Measurements from ENCODE around the gene SFRP5. TPM values are rescaled to one million over a fixed set of nuclear protein-coding genes. Genes with fewer than 3 reads are reported as not detected.

The SFRP5 gene
- total and polyA plus RNA-seq, 4 donors, result 3.6 to 15.1 (median 6.5) TPM

- Histone ChIP-seq H3K9ac (ENCODE audit: low read depth in 1 of 2, low read length in 2 of 2) (no peak overlapping the region), H3K36me3 (ENCODE audit: control insufficient read depth in 4 of 4, insufficient read depth in 3 of 4, low read depth in 1 of 4, low read length in 3 of 4) (no peaks in the 10 kb centered on the region), H3K9me3 (ENCODE audit: control insufficient read depth in 4 of 4, low read length in 3 of 4) (no peaks in the 10 kb centered on the region), H3K4me3 (ENCODE audit: low read depth in 1 of 3, low read length in 3 of 3) (no peak overlapping the region), H3K4me1 (ENCODE audit: control insufficient read depth in 4 of 4, insufficient read depth in 4 of 4, low read length in 3 of 4) (peaks cover 0 to 5% (median 0%) of the 10 kb centered on the region in 4 donors), H3K27ac (ENCODE audit: low read depth in 1 of 2, low read length in 2 of 2) (no peak overlapping the region), H3K27me3 (ENCODE audit: control insufficient read depth in 4 of 4, insufficient read depth in 4 of 4, low read length in 3 of 4) (no peaks in the 10 kb centered on the region)
- TF ChIP-seq GABPA (IDR thresholded peaks at IDR 0.05 in 1 of 2, conservative IDR thresholded peaks at IDR 0.05 in 1 of 2) (no peak), RAD21 (IDR thresholded peaks at IDR 0.05) (no peak), CTCF (IDR thresholded peaks at IDR 0.05; ENCODE audit: low read depth, low read length, missing input control) (no peak), RXRA (IDR thresholded peaks at IDR 0.05) (no peak), EGR1 (IDR thresholded peaks at IDR 0.05; ENCODE audit: low read depth in 2 of 2) (no peak), MAX (IDR thresholded peaks at IDR 0.05) (no peak), NR2F2 (IDR thresholded peaks at IDR 0.05) (no peak), HNF4G (IDR thresholded peaks at IDR 0.05) (no peak), HNF4A (conservative IDR thresholded peaks at IDR 0.05) (no peak), FOXA1 (IDR thresholded peaks at IDR 0.05) (no peak), JUND (IDR thresholded peaks at IDR 0.05) (no peak)
- WGBS, result 76% methylated on average over 11 of the region's 11 CpGs
- DNase-seq (ENCODE audit: low spot score), result no peak
These were observed 10.8 kb upstream of the SFRP5 start for GRCh38 chr10:97782455-97783228.

- no peaks in the 10 kb centered on the region for H3K27me3 ChIP-seq (ENCODE audit: control insufficient read depth in 4 of 4, insufficient read depth in 4 of 4, low read length in 3 of 4)
- peaks cover 0 to 5% (median 0%) of the 10 kb centered on the region in 4 donors for H3K4me1 ChIP-seq (ENCODE audit: control insufficient read depth in 4 of 4, insufficient read depth in 4 of 4, low read length in 3 of 4)
- DNase-seq (ENCODE audit: low spot score), result no peak
- H3K4me3 ChIP-seq (ENCODE audit: low read depth in 1 of 3, low read length in 3 of 3), result no peak overlapping the region
- WGBS, result 73% methylated on average over 14 of the region's 14 CpGs
- TF ChIP-seq TAF1 (conservative IDR thresholded peaks at IDR 0.05) (no peak), ZBTB33 (IDR thresholded peaks at IDR 0.05) (no peak), SP1 (IDR thresholded peaks at IDR 0.05) (no peak), JUND (IDR thresholded peaks at IDR 0.05) (no peak), RAD21 (IDR thresholded peaks at IDR 0.05) (no peak), RXRA (IDR thresholded peaks at IDR 0.05) (no peak), HNF4A (conservative IDR thresholded peaks at IDR 0.05) (no peak), GABPA (IDR thresholded peaks at IDR 0.05 in 1 of 2, conservative IDR thresholded peaks at IDR 0.05 in 1 of 2) (no peak)
- no peak overlapping the region for H3K9ac ChIP-seq (ENCODE audit: low read depth in 1 of 2, low read length in 2 of 2)
- H3K9me3 ChIP-seq (ENCODE audit: control insufficient read depth in 4 of 4, low read length in 3 of 4), result no peaks in the 10 kb centered on the region
- H3K27ac ChIP-seq (ENCODE audit: low read depth in 1 of 2, low read length in 2 of 2), result no peak overlapping the region
- H3K36me3 ChIP-seq (ENCODE audit: control insufficient read depth in 4 of 4, insufficient read depth in 3 of 4, low read depth in 1 of 4, low read length in 3 of 4), result no peaks in the 10 kb centered on the region
These were observed 10.0 kb upstream of the SFRP5 start for GRCh38 chr10:97781618-97782331.
